Measurements from ENCODE around the gene LHX3.

LHX3 gene

DNA sequence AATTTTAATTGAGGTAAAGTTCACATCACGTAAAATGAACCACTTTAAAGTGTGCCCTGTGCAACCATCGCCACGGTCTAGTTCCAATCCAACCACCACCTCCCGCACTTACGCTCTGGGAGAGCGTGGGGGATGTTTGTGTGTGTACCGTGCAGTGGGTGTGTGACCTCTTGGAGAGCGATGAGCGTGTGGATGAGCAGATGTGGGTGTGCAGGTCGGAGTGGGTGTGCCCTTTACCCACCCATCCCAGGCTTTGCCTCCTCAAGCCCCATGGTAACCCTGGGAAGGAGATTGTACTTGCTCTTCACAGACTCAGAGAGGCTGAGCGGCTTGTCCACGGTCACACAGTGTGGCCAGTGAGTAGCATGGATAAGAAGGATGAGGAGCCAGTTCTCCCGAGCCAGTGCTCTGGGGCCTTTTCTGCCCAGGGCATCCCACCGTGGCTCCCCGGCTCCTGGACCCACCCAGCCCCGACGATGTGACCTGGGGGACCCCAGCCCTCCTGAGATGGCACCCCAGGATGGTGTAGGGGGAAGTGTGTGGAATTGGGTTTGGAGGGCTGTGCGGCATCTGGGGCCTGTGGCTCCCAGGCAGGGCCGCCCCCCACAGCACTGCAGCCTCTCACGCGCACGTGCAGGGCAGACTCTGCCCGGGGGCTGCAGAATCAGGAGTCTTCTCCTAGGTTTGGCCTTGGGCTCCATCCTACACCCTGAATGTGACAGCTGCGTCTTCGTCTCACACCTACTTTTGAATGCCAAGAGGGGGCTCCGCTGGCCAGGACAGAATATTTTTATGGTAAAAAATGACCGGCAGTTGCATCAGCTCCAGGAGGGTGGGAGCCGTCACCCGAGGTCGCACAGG, 13.6 kb downstream of the LHX3 start:
- DNase-seq: no peak

DNA sequence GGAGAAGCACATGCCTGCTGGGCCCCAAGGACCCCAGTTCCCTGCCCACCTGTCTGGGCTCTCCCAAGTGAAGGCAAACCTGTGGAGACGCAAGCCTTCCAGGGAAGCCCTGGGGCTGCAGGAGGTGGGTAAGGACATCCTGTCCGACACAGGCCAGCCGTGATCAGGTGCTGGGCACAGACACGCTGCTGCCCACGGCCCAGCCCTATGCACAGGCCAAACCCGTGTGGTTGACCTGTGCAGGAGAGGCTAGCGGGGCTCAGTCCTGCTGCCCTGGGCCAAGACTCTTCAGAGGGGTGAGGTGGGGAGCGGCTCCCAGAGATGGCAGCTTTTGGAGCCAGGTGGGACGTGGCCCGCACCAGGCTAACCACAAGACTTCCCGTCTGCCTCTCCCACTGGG, 14.3 kb downstream of the LHX3 start:
- no peak for DNase-seq

GRCh38 chr9:136190237-136190601, 14.7 kb downstream of the LHX3 start:
- DNase-seq: no peak

GRCh38 chr9:136189394-136190236, 15.3 kb downstream of the LHX3 start:
- DNase-seq: no peak

DNA sequence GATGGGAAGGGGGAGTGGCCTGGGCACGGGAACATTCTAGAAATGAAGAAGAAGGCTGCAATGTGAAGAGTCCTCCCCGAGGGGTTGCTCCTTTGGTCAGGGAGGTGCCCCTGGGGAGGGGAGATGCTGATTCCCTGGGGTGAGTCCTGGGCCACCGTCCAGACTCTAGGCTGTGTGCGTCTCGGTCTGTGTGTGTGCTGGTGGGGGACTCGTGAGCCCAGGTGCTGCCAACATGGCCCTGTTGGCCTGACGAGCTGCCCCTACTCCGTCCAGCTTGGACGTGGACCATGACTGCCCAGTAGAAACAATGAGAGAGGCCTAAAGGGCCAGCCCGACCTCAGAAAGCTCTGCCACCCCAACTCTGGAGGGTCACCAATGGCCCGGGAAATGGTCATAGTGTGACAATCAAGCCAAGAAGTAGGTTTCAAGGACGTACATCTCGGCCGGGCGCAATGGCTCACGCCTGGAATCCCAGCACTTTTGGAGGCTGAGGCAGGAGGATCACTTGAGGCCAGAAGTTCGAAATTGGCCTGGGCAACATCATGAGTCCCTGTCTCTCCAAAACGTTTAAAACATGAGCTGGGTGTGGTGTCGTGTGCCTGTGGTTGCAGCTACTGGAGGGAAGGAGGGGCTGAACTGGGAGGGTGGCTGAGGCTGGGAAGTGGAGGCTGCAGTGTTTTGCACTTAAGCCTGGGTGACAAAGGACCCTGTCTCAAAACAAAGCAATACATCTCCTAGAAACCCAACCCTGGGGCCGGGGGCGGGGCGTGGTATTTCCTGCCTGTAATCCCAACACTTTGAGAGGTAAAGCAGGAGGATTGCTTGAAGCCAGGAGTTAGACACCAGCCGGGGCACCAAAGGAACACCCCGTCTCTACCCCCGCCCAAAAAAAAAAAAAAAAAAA, 17.0 kb downstream of the LHX3 start:
- DNase-seq: no peak

DNA sequence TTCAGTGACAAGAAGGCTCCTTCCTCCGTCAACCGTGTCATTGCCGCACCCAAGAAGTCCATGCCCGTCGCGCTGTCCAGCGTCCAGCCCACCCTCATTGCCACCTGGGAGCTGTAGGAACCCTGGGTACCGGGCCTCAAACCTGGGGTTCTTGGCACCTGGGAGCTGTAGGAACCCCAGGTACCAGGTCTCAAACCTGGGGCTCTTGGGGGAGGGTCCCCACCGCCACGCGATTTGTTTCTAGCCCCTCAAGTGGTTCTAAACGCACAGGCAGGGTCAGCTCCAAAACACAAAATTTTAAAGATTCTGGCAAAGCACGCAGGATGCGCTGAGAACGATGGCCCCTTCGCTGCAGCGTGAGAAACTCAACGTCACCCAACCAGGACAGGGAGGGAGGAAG, 17.7 kb downstream of the LHX3 start:
- no peak for DNase-seq

GRCh38 chr9:136186386-136186785, 18.5 kb downstream of the LHX3 start:
- DNase-seq: no peak

DNA sequence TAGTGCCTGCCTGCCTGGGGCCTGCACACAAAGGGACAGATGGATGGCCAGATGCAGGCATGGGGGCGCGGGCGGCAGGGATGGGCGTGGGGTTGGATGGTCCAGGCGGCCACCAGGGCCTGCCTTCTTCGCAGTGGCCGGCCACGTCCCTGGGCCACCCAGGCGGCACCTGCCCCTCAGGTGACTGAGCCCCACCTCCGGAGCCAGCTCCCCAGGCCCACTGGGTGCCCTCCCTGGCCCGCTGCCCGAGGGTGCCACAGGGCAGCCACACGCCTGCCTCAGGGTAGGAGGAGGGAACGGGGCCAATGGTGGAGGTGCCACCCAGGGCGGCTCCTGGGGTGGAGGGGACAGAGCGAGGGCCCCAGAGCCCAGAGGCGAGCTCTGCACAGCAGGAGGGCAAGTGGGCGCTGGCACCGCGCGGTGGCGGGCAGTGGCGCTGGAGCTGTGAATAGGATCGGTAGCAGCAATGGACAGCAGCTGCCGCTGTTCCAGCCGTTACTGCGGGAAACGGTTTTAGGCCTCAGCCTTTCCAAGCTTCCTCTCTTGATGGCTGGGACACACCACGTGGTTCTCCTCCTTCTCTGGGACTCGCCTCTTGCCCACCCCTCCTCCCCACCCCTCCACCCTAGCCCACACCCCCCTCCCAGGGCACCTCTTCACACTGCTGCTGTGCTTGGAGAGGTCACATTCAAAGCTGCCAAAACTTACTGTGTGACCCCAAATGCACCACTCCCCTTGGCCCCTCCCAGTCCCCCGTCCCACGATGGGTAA, 19.1 kb downstream of the LHX3 start:
- no peak for DNase-seq

- DNase-seq: no peak
Measured at GRCh38 chr9:136185066-136185465, 19.9 kb downstream of the LHX3 start.

- no peak for DNase-seq
Measured at GRCh38 chr9:136182850-136183422, 22.0 kb downstream of the LHX3 start.

DNA sequence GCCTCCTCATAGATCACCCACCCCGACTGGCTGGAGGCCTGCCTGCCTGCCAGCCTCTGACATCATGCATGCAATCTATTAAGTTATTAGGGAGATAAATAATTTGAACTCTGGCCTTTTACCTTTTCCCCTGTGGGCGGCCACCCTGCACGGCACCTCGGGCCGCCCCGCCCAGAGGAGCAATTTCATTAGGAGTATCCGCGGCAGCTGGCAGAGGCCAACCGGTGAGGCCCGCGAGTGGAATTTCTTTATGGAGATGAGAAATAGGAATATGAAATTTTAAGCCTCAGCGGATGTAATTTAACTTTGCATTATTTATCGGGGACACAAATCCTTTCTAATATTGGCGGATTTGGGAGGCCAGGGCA, 22.5 kb downstream of the LHX3 start:
- no peak for DNase-seq

GRCh38 chr9:136181784-136182419, 23.0 kb downstream of the LHX3 start:
- no peak for DNase-seq

DNA sequence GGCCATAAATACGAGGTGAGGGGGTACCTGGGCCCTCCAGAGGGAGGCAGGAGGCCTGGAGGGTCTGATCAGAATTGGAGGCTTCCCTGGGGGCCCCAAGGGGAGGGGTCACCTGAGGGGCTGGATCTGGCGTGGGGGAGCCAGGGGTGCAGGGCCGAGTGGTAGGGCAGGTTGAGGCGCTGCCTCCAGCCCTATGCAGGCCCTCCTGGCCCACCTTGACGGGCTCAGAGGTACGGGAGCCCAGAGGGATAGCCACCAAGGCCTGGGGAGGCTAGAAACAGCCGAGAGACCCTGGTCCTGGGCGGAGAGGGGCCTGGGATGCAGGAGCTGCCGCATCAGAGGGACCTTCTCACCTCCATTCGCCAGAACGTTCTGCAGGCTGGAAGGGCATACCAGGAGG, 24.3 kb downstream of the LHX3 start:
- no peak for DNase-seq

DNA sequence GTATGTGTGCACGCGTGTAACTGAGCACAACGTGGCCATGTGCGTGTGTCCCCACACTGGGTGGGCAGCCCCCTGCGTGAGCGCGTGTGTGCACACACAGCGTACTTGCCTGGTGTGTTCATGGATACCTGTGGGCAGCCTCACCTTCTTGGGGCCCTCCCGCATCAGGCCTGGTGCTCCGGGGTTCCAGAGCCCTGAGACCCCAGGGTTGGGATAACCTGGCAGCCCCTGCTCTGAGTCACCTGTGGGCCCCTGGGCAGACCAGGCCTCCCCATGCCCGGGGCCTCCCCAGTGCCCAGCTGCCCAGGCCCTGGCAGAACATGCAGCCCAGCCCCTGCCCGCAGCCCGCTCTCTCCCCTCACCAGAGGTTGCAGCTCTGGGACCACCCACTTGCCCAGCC, 25.2 kb downstream of the LHX3 start:
- no peak for DNase-seq

DNA sequence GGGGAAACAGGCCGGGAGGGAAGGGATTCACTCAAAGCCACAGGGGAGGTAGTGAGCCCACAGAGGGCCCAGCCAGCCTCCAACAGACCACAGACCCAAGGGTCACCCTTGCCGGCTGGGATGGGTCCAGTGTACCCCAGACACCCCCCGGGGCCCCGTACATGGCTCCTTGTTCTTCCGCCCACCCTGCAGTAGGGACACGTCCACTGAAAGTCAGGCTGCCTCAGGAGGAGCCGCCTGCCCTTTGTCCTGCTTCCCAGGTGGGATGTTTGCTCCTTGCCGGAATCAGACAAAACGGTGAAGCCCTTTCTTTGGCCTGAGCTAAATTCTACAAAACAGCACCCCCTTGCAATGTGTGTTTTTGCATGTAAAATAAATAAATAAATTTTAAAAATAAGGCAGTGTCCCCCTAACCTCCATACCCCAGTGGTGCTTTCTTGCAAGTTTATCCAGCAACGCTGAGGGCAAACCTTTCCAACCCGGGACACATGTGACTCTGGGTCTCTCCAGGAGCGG, 25.8 kb downstream of the LHX3 start:
- DNase-seq: no peak

DNA sequence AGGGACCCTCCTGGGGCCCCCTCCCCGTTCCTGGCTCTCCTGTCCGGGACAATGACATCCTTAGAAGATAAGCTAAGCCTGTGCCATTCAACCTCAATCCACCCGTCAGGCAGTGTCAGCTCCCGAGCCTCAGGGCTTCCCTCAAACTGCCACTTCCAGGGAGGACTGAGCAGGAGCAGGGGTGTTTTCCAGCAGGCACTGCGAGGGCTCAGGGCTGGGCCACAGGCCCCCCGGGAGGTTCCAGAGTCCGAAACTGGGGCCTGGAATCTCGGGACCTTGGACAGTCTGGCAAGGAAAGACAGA, 26.2 kb downstream of the LHX3 start:
- no peak for DNase-seq

- DNase-seq: no peak
Measured at GRCh38 chr9:136178061-136178772, 26.7 kb downstream of the LHX3 start.

GRCh38 chr9:136177224-136177623, 27.7 kb downstream of the LHX3 start:
- no peak for DNase-seq

DNA sequence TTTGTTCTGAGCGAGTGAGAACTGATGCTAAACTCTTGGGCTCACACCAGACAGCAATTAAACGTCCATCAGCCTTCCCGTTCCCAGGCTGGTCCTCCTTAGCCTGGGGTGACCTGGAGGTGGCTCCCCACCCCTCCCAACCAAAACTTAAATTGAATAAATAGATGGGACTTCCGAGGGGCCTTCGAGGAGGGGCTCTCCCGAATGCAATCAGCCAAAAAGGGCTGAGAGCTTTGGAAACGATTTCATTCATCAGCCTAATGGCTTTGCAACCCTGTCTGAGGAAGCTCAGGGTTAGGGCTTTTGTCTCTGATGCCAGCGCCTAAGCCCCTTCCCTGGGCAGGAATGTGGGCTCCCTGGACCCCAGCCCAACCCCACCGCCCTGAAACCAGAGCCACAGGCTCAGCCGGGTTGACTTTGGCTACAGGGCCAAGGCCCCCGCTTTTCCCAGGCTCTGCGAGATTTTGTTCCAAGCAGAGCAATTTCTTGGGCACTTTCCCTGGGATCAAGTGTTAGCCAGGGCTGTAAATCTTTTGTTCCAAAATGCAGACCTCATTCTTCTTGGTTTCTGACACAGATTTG, 29.2 kb downstream of the LHX3 start:
- no peak for DNase-seq
